Germinal center (tissue), 1 donor: Measurements from ENCODE around the gene MC3R.
"Not testable (repeated sequence)": the region's sequence is repeated elsewhere in the genome, so short reads cannot be mapped to it uniquely, and the experiment has no call there.

ENCODE experiments used
- DNase-seq: peaks from one replicate; pipeline ENCODE4 v3.0.0; 2012; ENCODE audit warnings: mixed read lengths, low spot score

Gene MC3R

GRCh38 chr20:56247954-56248782, at the start of gene MC3R:
Gene MC3R (plus strand): TSS chr20:56248732. CDS start chr20:56248844, 112 bp downstream.
- peak; percentile 12 for DNase-seq

GRCh38 chr20:56200456-56200855, 48.1 kb upstream of the MC3R start:
- no peak for DNase-seq

- no peak for DNase-seq
Observed at GRCh38 chr20:56202493-56203077, 45.9 kb upstream of the MC3R start.

- no peak for DNase-seq
Observed at GRCh38 chr20:56204206-56204605, 44.3 kb upstream of the MC3R start.

- no peak for DNase-seq
Observed at GRCh38 chr20:56205346-56205745, 43.2 kb upstream of the MC3R start.

- DNase-seq, result no peak
Observed at GRCh38 chr20:56207656-56208055, 40.9 kb upstream of the MC3R start.

- DNase-seq, result no peak
Observed at GRCh38 chr20:56208121-56208520, 40.4 kb upstream of the MC3R start.

- no peak for DNase-seq
Observed at GRCh38 chr20:56211051-56211450, 37.5 kb upstream of the MC3R start.

- no peak for DNase-seq
Observed at GRCh38 chr20:56212091-56212490, 36.4 kb upstream of the MC3R start.

- DNase-seq, result no peak
Observed at GRCh38 chr20:56213321-56213720, 35.2 kb upstream of the MC3R start.

- DNase-seq, result no peak
Observed at GRCh38 chr20:56215115-56215514, 33.4 kb upstream of the MC3R start.

- no peak for DNase-seq
Observed at GRCh38 chr20:56217829-56218228, 30.7 kb upstream of the MC3R start.

- DNase-seq, result not testable (repeated sequence)
Observed at GRCh38 chr20:56221186-56221585, 27.3 kb upstream of the MC3R start.

GRCh38 chr20:56222201-56222600, 26.3 kb upstream of the MC3R start:
- DNase-seq, result no peak

GRCh38 chr20:56222945-56223344, 25.6 kb upstream of the MC3R start:
- DNase-seq, result no peak

- DNase-seq, result no peak
Observed at GRCh38 chr20:56223352-56223751, 25.2 kb upstream of the MC3R start.

GRCh38 chr20:56228021-56228420, 20.5 kb upstream of the MC3R start:
- DNase-seq, result no peak

GRCh38 chr20:56229812-56230211, 18.7 kb upstream of the MC3R start:
- no peak for DNase-seq

GRCh38 chr20:56234110-56234509, 14.4 kb upstream of the MC3R start:
- no peak for DNase-seq

- no peak for DNase-seq
Observed at GRCh38 chr20:56237335-56237734, 11.2 kb upstream of the MC3R start.

- DNase-seq, result no peak
Observed at GRCh38 chr20:56244259-56244658, 4.3 kb upstream of the MC3R start.

GRCh38 chr20:56245761-56246160, 2.8 kb upstream of the MC3R start:
- no peak for DNase-seq

- DNase-seq, result peak; percentile 15
Observed at GRCh38 chr20:56249244-56249955, 868 bp downstream of the MC3R start.
